HG03139 (cell line): ENCODE measurements around the gene DTX3.

Experiments
- ATAC-seq: cut with Tn5 transposase; IDR thresholded peaks from one replicate; pipeline ENCODE4 v1.9.1; 2021; ENCODE audit not compliant: unreplicated experiment

The DTX3 gene

GRCh38 chr12:57619434-57620244 is 15.0 kb downstream of the DTX3 start:
- ATAC-seq, result no peak

- ATAC-seq, result no peak
Observed at GRCh38 chr12:57620245-57620935, 15.8 kb downstream of the DTX3 start.

DNA sequence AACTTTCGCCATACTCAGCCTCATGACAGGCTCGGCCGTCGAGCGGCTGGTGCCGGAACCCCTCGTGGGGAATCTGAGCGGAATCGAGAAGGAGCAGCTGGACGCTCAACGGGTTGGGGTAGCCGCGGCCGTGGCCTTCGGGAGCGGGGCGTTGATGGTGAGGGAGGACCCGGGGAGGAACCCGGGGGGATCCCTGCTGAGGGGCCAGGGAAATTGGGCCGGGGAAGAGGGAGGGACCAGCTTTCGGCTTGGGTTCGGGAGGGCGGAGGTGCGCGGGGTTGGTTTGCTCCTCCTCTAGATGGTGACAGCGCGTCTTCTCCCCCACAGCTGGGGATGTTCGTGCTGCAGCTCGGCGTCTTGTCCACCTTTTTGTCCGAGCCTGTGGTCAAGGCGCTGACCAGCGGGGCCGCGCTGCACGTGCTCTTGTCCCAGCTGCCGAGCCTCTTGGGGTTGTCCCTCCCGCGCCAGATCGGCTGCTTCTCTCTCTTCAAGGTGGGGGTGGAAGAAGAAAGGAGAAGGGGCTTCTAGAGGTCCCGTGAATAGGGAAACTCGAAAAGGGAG is 16.4 kb downstream of the DTX3 start:
- ATAC-seq, result no peak

DNA sequence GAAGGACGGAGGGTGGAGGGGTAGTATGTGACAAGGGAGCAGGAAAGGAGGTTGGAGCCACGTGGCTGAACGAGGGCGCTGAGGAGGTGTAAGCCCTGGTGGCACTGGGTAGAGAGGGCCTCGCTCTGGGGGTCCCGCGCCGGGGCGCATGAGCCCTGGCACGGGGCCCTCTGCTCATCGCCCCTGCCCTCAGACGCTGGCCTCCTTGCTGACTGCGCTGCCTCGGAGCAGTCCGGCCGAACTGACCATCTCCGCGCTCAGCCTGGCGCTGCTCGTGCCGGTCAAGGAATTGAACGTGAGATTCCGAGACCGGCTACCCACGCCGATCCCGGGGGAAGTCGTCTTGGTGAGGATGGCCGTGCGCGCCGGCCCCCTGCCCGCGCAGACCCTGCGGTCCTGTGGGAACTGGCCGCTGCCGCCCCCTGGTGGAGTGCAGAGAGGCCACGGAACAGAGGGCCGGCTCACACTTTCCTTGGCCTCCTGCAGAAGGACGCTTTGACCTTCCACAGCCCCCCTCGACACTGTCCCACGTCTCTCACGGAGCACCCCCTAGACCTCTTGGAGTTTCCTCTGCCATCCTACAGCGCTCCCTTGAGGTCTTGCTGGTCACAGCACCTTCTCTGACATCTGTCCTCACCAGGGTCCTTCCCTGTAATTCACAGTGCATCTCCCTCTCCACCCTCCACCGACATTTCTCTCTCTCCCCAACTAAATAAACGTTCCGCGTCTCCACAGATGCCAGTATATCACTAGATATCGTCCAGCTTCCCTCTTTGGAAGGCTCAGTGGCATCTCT is 17.1 kb downstream of the DTX3 start:
- no peak for ATAC-seq

GRCh38 chr12:57622293-57623245 is 17.9 kb downstream of the DTX3 start:
- no peak for ATAC-seq

DNA sequence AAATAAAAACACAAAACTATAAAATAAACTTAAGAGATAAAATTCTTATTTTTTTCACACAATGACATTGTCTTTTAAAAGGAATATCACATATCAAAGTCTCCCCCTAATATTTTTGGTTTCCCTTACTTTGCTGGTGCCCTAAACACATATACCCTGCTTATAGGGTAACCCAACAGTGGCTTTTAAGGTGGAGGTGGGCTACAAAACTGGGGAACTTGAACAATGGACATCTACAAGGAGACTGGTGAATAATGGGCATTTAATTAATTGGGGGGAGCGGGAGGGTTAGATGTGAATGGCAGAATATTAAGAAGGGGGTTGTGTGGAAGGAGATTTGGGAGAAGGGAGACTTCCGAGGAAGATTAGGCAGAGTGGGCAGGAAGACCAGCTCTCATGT is 18.8 kb downstream of the DTX3 start:
- ATAC-seq, result no peak

DNA sequence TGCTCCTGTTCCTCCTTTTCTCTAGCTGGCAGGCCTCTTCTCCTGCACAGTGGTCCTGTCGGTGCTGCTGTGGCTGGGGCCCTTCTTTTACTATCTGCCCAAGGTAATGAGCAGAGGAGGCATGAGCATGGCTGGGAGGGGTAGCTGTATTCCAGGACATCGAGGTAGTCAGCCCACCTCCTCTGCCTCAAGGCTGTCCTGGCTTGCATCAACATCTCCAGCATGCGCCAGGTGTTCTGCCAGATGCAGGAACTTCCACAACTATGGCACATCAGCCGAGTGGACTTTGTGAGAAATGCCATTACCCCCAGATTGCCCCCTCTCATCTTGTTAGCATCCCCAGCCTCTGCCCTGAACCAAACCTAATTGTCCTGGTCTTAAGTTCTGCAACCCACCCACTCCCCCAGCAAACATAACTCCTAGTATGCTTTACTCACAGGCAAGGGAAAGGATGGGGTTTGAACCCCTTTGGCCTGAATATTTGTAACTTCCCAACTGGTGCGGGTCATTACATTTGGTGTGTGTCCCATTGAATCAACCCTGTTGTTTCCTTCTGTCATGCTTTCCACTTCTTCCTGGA is 19.3 kb downstream of the DTX3 start:
- no peak for ATAC-seq

DNA sequence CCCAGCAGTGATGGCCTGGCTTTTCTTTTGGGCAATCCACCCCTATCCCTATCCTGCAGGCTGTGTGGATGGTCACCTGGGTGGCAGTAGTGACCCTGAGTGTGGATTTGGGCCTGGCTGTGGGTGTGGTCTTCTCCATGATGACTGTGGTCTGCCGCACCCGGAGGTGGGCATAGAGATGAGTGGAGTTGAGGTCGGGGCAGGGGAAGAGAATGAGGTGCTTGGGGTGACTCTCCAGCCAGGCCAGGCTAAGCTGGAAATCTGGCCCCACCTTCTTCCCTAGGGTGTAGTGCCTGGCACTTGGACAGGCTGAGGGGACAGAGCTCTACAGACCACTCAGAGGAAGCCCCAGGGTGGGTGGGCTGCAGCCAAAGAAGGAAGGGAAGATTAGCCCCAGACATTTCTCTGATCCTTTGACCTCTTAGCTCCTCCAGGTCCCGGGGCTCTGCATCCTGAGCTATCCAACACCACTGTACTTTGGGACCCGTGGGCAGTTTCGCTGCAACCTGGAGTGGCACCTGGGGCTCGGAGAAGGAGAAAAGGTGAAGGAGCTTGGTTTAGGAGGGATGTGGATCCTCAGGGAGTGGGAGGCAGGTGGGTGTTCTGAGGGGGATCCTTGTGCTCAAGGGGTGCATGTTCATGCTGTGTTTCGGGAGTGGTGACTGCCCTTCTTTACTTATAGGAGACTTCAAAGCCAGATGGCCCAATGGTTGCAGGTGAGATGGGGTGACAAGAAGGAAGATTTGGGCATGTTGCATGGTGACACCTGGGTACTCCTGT is 20.0 kb downstream of the DTX3 start:
- no peak for ATAC-seq

GRCh38 chr12:57625261-57626032 is 20.8 kb downstream of the DTX3 start:
- ATAC-seq, result no peak

GRCh38 chr12:57626111-57626920 is 21.7 kb downstream of the DTX3 start:
- ATAC-seq, result no peak

GRCh38 chr12:57626921-57627445 is 22.4 kb downstream of the DTX3 start:
- ATAC-seq, result no peak

DNA sequence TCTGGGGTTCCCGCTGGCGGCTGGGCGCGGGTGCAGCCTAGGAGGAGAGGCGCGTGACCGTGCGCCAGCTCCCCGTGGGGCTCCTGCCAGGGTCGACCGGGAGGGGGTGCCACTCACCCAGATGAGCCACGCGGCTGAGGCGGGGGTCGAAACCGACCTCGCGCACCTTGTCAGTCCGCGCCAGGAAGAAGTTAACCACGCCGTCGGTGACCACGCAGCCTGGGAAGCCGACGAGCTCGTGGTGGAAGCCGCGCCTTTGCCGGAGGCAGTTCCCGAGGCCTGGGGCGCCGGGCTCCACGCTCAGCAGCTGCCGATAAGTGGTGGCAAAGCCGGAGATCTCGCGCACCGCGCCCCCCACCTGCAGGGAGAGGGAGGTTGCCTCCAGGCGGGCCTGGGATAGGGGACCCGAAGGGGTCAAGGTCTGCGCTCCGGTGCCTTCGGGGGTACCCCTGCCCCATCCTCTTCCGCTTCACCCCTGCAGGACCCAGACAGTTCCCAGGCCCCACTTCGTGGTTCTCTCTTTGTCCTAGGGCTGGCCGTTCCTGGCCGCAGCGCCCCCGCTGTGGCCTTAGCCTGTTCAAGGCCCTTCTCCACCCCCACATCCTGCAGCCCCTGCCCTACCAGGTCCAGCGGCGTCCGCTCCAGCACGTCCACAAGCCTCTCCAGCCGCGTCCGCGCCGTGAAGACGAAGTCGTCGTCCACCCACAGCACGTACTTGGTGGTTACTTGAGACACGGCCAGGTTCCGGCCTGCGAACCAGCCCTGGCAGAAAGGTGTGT is 23.1 kb downstream of the DTX3 start:
- ATAC-seq, result no peak

DNA sequence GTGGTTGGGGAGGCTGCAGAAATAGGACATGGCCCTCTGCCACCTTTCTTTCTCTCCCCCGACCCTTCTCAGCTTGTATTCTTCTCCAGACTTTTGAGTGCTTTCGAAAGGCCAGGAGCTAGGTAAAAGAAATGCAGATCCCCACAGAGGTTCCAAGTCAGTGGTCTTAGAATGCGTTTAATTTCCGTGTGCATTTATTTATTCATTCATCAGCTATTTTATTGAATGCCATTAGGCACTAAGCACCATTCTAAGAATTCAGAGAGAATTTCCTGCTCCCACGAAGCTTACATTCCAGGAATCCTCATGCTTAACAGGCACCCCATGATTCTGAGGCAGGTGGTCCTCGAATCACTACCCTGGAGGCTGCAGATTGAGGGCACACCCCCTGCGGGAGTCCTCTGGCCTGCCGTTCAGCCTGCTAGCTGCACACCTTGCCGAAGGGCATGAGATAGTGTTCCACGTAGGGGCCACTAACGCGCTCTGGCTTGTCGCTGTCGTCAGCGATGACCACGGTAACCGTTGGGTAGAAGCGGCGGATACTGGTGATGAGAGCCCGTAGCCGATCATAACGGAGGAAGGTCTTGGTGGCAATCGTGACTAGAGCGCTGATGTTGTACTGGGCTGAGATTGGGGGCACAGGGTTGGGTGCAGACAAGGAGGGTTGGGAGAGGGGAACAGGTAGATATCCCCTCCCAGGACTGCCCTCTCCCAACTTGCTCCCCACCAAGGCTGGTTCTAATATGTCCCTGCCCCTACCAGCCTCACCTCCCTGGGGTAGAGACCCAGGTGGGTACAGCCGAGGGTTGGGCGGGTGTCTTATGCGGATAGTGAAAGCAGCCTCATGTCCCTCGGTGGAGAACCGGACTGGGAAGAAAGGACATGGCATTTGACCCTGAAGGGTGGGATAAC is 23.9 kb downstream of the DTX3 start:
- ATAC-seq, result no peak

DNA sequence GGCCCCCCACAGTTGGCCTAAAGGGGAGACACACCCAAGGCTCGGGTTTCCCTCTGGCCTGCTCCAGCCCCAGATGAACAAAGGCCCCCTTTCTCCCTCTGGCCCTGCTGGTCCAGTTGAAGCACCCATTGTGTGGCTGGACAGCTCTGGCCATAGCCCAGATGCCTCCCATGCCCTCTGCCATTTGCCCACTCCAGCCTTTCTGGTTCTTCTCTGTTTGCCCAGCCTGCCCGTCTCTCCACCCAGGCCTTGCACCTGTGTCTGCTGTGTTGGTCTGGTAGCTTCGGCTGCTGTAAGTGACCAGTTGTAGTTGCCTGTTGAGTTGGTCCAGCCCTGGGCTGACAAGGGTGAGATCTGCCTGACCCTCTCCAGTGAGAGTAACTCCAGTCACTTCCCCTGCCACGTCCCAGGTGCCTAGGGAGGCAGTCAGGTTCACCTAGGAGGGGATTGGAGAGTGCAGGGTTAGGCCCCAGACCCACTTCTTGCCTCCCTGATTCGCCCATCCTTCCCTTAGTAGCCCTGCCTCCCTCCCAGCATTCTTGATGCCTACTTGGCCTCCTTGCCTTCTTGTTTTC is 25.4 kb downstream of the DTX3 start:
- no peak for ATAC-seq

DNA sequence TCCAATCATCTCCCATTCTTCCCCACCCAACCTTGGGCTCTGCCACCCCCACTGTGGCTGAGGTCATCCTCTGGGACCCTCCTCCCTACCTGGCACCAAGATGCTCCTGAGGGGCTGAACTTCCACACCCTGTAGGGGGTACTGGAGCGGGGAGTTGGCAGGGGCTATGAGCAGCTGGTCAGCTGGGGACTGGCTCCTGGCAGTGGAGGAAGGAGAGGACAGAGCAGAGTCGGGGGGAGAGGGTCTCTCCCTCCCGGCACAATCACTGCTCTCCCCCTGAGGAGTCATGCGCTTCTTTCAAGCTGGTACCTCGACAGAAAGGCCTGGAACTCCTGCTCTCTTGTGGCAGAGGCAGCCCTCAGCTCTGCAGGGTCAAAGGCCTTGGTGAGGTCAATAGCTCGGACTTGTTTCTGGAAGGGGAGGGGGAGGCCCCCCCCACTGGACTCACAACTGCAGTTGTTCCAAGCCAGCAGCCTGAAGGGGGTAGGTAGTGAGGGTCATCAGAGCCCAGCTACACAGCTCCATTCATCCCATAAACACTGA is 26.3 kb downstream of the DTX3 start:
- ATAC-seq, result no peak
